Thyroid gland (tissue), 4 donors: ENCODE results near the gene KCNG2. TPM values are rescaled to one million over a fixed set of nuclear protein-coding genes. Genes with fewer than 3 reads are reported as not detected.

Experiments
- DNase-seq, 2 donors: peaks; one replicate each; pipeline ENCODE4 v3.0.0-alpha.2; 2019
- H3K27ac ChIP-seq, 3 donors: fragments of 200-600 bp; sonication (generic); 1 replicate in 2 of 3; 2 replicates in 1 of 3; pipeline ENCODE4 v1.5.1; 2016 to 2019; ENCODE audit warnings: mild to moderate bottlenecking in 1 of 3, moderate library complexity in 1 of 3
- H3K27me3 ChIP-seq: fragments of 200-600 bp; sonication (generic); one replicate; pipeline ENCODE4 v1.5.1; 2019
- H3K36me3 ChIP-seq, 2 donors: fragments of 200-600 bp; sonication (generic); one replicate each; pipeline ENCODE4 v1.5.1; 2016 to 2019
- H3K4me1 ChIP-seq, 2 donors: fragments of 200-600 bp; sonication (generic); one replicate each; pipeline ENCODE4 v1.5.1; 2017 to 2019
- H3K4me3 ChIP-seq, 3 donors: fragments of 200-600 bp; sonication (generic); replicated peaks in 1 of 3; 1 replicate in 2 of 3; 2 replicates in 1 of 3; pipeline ENCODE4 v1.5.1; 2016; ENCODE audit warnings: mild to moderate bottlenecking in 1 of 3
- H3K9me3 ChIP-seq: fragments of 200-600 bp; sonication (generic); one replicate; pipeline ENCODE4 v1.5.1; 2017
- CTCF ChIP-seq, 6 experiments: fragments of 200-600 bp in 3 of 6; fragments of 450-650 bp in 3 of 6; sonication (generic) in 3 of 6; IDR thresholded peaks; one replicate each; pipeline ENCODE4 v1.5.1; 2016 to 2019; ENCODE audit warnings: antibody characterized with exemption in 6 of 6, mild to moderate bottlenecking in 2 of 6, inconsistent platforms in 1 of 6, moderate library complexity in 1 of 6
- POLR2A ChIP-seq, 2 donors: fragments of 450-650 bp; IDR thresholded peaks; one replicate each; pipeline ENCODE4 v1.6.1; 2017; ENCODE audit warnings: antibody characterized with exemption in 2 of 2, mild to moderate bottlenecking in 2 of 2, moderate library complexity in 1 of 2
- WGBS, 2 donors: methylation state at CpG; one replicate each; pipeline ENCODE4 v1.1.5; 2017; 5-methylcytosine and 5-hydroxymethylcytosine counted together
- intact Hi-C: fragments of 100-400 bp; cut with DNase I; formaldehyde crosslinking; loops from one replicate; pipeline ENCODE4 v1.15.1; 2023
- total RNA-seq, 4 donors: library from RNA; depleted of rRNA; stranded (reverse); fragments of >200 nt; gene quantifications; one replicate each; pipeline ENCODE4 v1.2.3, GENCODE V29; 2016

KCNG2 gene
- total RNA-seq, 4 donors from 2014 or later, result 0.22 TPM; not detected in 3

GRCh38 chr18:79778291-79778791, 19.4 kb upstream of the KCNG2 start:
- Histone ChIP-seq H3K4me3 (no peak overlapping the region), H3K4me1 (no peaks in the 10 kb centered on the region), H3K27me3 (no peaks in the 10 kb centered on the region), H3K36me3 (no peaks in the 10 kb centered on the region), H3K9me3 (no peaks in the 10 kb centered on the region), H3K27ac (no peak overlapping the region)
- intact Hi-C loops, result loop anchor here (10.0 kb wide), 1 partner anchor 854 kb away; no protein-coding TSS in a partner anchor
- 41 to 56% methylated on average over 8 to 19 of the region's 26 CpGs for WGBS, 2 donors
- DNase-seq, result no peak
- no peak for TF ChIP-seq POLR2A (IDR thresholded peaks at IDR 0.05)
- TF ChIP-seq CTCF (IDR thresholded peaks at IDR 0.05), result no peak

GRCh38 chr18:79779021-79779699, 18.6 kb upstream of the KCNG2 start:
- TF ChIP-seq POLR2A (IDR thresholded peaks at IDR 0.05), result no peak
- no peak for TF ChIP-seq CTCF (IDR thresholded peaks at IDR 0.05)
- H3K9me3 ChIP-seq, result no peaks in the 10 kb centered on the region
- no peak overlapping the region for H3K4me3 ChIP-seq
- DNase-seq, result no peak
- H3K27me3 ChIP-seq, result no peaks in the 10 kb centered on the region
- no peak overlapping the region for H3K27ac ChIP-seq
- H3K36me3 ChIP-seq, result no peaks in the 10 kb centered on the region
- intact Hi-C loops, result loop anchor here (10.0 kb wide), 1 partner anchor 854 kb away; no protein-coding TSS in a partner anchor
- H3K4me1 ChIP-seq, result no peaks in the 10 kb centered on the region
- 68 to 72% methylated on average over 21 to 26 of the region's 29 CpGs for WGBS, 2 donors

GRCh38 chr18:79779700-79780190, 18.0 kb upstream of the KCNG2 start:
- no peak overlapping the region for H3K4me3 ChIP-seq
- TF ChIP-seq CTCF (IDR thresholded peaks at IDR 0.05) (no peak), POLR2A (IDR thresholded peaks at IDR 0.05) (no peak)
- H3K9me3 ChIP-seq, result no peaks in the 10 kb centered on the region
- no peak for DNase-seq
- H3K36me3 ChIP-seq, result no peaks in the 10 kb centered on the region
- 82 to 85% methylated on average over 14 to 15 of the region's 18 CpGs for WGBS, 2 donors
- no peaks in the 10 kb centered on the region for H3K4me1 ChIP-seq
- H3K27me3 ChIP-seq, result no peaks in the 10 kb centered on the region
- intact Hi-C loops, result loop anchor here (10.0 kb wide), 1 partner anchor 855 kb away; no protein-coding TSS in a partner anchor
- H3K27ac ChIP-seq, result no peak overlapping the region

- intact Hi-C loops, result no loop called here
- H3K9me3 ChIP-seq, result no peaks in the 10 kb centered on the region
- no peaks in the 10 kb centered on the region for H3K27me3 ChIP-seq
- no peak overlapping the region for H3K27ac ChIP-seq
- TF ChIP-seq CTCF (IDR thresholded peaks at IDR 0.05) (no peak), POLR2A (IDR thresholded peaks at IDR 0.05) (no peak)
- no peak overlapping the region for H3K4me3 ChIP-seq
- no peaks in the 10 kb centered on the region for H3K4me1 ChIP-seq
- no peaks in the 10 kb centered on the region for H3K36me3 ChIP-seq
- DNase-seq, result no peak
- 89 to 92% methylated on average over 8 of the region's 8 CpGs for WGBS, 2 donors
Observed at GRCh38 chr18:79780547-79780946, 17.2 kb upstream of the KCNG2 start.

GRCh38 chr18:79781331-79781941, 16.3 kb upstream of the KCNG2 start:
- peaks cover 1% of the 10 kb centered on the region for H3K27me3 ChIP-seq
- TF ChIP-seq CTCF (IDR thresholded peaks at IDR 0.05) (no peak), POLR2A (IDR thresholded peaks at IDR 0.05) (no peak)
- DNase-seq, result no peak
- no peaks in the 10 kb centered on the region for H3K36me3 ChIP-seq
- no peak overlapping the region for H3K4me3 ChIP-seq
- 69 to 85% methylated on average over 8 to 16 of the region's 17 CpGs for WGBS, 2 donors
- H3K27ac ChIP-seq, result no peak overlapping the region
- H3K4me1 ChIP-seq, result no peaks in the 10 kb centered on the region
- no peaks in the 10 kb centered on the region for H3K9me3 ChIP-seq
- intact Hi-C loops, result no loop called here
